SK-N-MC (cell line): ENCODE results near the gene SPATA13.

ENCODE experiments used
- EZH2 ChIP-seq: fragments of 200-600 bp; sonication (generic); IDR thresholded peaks from one replicate; pipeline ENCODE4 v1.6.1; 2017; ENCODE audit warnings: antibody characterized with exemption
- POLR2AphosphoS5 ChIP-seq: IDR thresholded peaks from 2 replicates; pipeline ENCODE4 v1.6.1; 2012; ENCODE audit warnings: mild to moderate bottlenecking, low read depth, low read length, borderline replicate concordance

GRCh38 chr13:24215732-24216131, 55.2 kb downstream of the SPATA13 start:
- no peak for TF ChIP-seq EZH2
- TF ChIP-seq POLR2AphosphoS5: no peak
